GM18526 (cell line): ENCODE measurements around the gene CDK19.

Source experiments
- POLR2A ChIP-seq: IDR thresholded peaks from 3 replicates; pipeline ENCODE4 v1.6.1; 2011; ENCODE audit not compliant: insufficient read length; ENCODE audit errors: extremely low read depth

Gene CDK19

GRCh38 chr6:110731898-110732297, 83.4 kb downstream of the CDK19 start:
- no peak for TF ChIP-seq POLR2A

- no peak for TF ChIP-seq POLR2A
Observed at GRCh38 chr6:110731196-110731595, 84.1 kb downstream of the CDK19 start.

GRCh38 chr6:110728501-110728900, 86.8 kb downstream of the CDK19 start:
- TF ChIP-seq POLR2A: no peak

GRCh38 chr6:110723017-110723416, 92.3 kb downstream of the CDK19 start:
- TF ChIP-seq POLR2A: no peak

- no peak for TF ChIP-seq POLR2A
Observed at GRCh38 chr6:110720066-110720465, 95.2 kb downstream of the CDK19 start.

DNA sequence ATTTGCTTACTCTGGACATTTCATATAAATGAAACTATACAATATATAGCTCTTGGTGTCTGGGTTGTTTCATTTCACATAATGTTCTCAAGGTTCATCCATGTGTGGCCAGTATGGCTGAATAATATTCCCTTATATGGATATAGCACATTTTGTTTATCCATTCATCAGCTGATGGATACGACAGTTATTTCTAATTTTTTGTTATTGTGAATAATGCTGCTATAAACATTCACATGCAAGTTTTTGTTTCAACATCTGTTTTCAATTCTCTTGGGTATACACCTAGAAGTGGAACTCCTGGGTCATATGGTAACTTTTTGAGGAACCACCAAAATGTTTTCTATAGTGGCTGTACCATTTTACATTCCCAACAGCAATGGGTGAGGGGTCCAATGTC, 101.1 kb downstream of the CDK19 start:
- TF ChIP-seq POLR2A: no peak

GRCh38 chr6:110712238-110712637, 103.0 kb downstream of the CDK19 start:
- TF ChIP-seq POLR2A: no peak

GRCh38 chr6:110710115-110710514, 105.2 kb downstream of the CDK19 start:
- no peak for TF ChIP-seq POLR2A

GRCh38 chr6:110708295-110708950, 106.8 kb downstream of the CDK19 start:
- no peak for TF ChIP-seq POLR2A

- TF ChIP-seq POLR2A: no peak
Observed at GRCh38 chr6:110705543-110705942, 109.7 kb downstream of the CDK19 start.

- TF ChIP-seq POLR2A: no peak
Observed at GRCh38 chr6:110703906-110704594, 111.2 kb downstream of the CDK19 start.

GRCh38 chr6:110703010-110703905, 112.0 kb downstream of the CDK19 start:
- no peak for TF ChIP-seq POLR2A

DNA sequence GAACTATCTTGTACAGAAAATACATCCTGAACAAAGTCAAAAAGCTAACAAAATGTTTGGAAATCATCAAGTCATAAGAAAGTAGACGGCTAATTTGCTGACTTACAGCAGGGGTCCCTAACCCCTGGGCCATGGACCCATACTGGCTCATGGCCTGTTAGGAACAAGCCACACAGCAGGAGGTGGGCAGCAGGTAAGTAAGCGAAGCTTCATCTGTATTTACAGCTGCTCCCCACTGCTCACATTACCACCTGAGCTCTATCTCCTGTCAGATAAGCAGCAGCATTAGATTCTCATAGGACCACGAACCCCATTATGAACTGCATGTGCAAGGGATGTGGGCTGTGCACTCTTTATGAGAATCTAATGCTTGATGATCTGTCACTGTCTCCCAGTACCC, 115.5 kb downstream of the CDK19 start:
- no peak for TF ChIP-seq POLR2A

GRCh38 chr6:110693994-110694393, 121.3 kb downstream of the CDK19 start:
- no peak for TF ChIP-seq POLR2A

- TF ChIP-seq POLR2A: no peak
Observed at GRCh38 chr6:110693296-110693695, 122.0 kb downstream of the CDK19 start.

- no peak for TF ChIP-seq POLR2A
Observed at GRCh38 chr6:110690916-110691315, 124.4 kb downstream of the CDK19 start.
